CD4-positive, alpha-beta T cell treated with Interleukin-17A for 4 hours (primary cell): Measurements from ENCODE around the gene AGPAT3.

Experiments
- DNase-seq: peaks from one replicate; pipeline ENCODE4 v3.0.0-alpha.2; 2020; ENCODE audit warnings: mixed read lengths

AGPAT3 gene

DNA sequence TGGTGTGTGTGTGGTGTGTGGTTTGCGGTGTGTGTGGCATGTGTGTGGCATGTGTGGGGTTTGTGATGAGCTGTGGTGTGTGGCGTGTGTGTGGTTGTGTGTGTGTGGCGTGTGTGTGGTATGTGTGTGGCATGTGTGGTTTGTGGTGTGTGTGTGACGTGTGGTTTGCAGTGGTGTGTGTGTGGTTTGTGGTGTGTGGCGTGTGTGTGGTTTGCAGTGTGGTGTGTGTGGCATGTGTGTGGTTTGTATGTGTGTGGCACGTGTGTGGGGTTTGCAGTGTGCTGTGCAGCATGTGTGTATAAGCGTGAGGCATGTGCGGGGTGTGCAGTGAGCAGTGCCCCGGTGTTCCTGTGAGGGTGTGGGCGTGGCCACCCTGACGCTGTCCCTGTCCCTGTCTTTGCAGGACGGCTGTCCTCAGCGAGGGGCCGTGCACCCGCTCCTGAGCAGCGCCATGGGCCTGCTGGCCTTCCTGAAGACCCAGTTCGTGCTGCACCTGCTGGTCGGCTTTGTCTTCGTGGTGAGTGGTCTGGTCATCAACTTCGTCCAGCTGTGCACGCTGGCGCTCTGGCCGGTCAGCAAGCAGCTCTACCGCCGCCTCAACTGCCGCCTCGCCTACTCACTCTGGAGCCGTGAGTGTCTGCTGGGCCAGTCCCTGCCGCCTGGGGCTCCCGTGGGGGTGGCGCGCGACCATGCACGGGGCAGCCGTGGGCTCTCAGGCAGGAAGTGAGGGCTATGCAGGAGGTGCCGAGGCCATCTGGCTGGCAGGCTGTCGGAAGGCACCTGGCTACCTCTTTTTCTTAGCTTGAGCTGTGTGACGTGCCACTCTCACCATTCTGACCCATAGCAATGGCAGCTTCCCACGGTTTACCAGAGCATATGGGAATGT, 94.5 kb downstream of the AGPAT3 start:
- DNase-seq = no peak

DNA sequence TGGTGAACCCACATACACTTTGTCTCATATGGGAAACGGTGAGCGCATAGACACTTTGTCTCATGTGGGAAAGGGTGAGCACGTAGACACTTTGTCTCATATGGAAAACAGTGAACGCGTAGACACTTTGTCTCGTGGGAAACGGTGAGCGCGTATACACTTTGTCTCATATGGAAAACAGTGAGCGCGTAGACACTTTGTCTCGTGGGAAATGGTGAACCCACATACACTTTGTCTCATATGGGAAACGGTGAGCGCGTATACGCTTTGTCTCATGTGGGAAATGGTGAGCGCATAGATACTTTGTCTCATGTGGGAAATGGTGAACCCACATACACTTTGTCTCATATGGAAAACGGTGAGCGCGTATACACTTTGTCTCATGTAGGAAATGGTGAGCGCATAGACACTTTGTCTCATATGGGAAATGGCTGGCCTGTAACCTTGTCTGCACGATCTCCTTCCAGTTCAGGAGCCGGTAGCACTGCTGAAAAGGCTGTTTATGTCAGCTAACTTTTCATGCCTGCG, 96.4 kb downstream of the AGPAT3 start:
- DNase-seq = no peak

DNA sequence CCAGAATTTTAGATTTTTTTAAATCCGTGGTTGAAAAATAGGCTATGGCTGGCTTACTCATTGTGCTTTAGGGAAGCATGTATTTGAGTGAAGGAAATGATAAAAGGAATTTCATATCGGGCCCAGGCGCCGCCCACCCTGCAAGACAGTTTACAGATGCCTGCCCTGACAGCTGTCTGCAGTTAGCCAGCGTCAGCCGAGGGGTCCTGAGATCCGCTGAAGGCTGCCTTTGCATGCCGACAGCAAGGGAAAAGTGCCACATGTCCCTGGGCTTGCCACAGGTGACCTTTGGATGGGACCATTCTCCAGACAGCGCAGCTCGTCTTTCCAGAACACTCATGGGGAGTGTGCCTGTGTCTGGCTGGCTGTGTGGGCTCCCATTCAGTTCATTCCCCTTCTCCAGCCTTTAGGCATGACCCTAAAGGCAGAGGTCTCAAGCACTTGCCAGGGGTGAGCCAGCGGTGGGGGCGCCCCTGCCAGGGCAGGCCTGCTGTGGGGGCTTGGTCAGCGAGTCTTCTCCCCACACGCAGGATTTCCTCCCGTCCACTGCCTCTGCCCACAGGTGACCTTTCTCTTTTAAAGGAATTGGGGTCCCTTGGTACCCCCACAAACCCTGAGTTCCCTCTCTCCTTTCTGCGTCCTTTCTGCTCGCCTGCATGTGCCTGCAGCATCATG, 101.0 kb downstream of the AGPAT3 start:
- no peak for DNase-seq

DNA sequence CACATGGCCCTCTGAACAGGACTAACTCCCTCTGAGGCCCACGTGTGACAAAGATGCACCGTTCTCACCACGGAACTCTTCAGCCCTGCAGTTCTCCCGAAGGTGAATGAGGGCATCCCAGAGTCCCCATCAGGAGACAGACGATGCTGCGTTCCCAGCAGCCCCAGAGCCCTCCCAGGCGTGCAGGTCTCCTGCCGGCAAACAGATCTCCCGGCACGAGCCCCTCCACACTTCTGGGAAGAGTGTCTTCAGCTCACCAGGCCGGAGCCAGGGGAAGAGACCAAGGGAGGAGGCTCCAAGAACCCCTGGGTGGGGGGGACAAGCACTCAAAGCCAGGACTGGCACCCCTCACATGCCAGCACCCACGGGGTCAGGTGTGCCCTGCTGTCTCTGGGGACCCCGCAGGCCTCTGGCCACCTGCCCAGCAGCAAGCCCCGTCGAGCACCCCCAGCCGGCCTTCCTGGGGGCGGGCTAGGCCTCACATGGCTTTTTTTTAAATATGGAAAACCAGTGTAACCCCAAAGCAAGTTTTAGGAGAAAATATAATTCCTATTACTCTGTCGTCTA, 102.0 kb downstream of the AGPAT3 start:
- no peak for DNase-seq

DNA sequence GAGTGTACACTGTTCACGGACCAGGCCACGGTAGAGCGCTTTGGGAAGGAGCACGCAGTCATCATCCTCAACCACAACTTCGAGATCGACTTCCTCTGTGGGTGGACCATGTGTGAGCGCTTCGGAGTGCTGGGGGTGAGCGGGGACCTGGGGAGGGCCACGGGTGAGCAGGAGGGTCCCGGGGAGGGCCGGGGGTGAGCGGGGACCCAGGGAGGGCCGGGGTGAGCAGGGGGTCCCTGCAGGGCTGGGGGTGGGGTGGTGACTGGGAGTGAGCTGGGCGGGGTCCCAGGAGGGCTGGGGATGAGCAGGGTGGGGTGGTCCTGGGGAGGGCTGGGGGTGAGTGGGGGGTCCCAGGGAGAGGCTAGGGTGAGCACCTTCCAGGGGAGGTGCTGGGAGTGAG, 103.0 kb downstream of the AGPAT3 start:
- no peak for DNase-seq

DNA sequence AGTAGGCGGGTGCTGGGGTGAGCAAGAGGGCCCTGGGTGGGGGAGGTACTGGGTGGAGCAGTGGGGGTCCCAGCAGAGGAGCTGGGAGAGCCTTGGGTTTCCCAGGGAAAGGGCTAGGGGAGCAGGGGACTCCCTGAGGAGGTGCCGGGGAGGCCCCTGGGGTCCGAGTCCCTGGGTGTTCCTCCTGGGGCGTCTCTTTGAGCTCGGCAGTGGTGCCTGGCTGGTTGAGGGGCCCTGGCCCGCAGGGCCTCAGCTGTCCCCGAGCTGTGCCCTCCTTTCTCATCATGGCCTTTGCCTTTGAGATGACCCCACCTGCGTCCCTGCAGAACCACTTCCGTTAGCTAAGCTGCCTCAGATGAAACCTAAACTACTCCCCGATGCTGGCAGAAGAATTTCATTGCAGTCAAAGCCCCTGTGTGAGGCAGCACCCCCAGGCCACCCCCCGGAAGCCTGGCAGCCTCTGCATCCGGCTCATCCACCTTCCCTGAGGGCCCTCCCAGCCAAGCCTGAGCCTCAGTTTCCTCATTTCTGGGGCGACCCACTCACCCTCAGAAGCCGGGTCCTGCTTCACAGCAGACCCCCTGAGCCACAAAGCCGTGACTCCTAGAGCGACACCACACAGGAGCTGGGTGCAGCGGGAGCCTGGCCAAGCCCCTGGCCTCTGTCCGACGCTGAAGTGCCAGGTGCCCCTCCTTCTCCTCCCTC, 103.5 kb downstream of the AGPAT3 start:
- no peak for DNase-seq

DNA sequence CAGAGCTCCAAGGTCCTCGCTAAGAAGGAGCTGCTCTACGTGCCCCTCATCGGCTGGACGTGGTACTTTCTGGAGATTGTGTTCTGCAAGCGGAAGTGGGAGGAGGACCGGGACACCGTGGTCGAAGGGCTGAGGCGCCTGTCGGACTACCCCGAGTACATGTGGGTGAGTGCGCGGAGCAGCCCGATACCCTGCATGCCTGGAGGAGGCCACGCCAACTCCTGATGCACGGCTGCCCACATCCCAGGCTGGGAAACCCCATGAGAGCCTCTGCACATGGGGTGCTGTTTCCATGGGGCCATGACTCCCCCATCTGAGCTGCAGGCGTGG, 104.1 kb downstream of the AGPAT3 start:
- DNase-seq = no peak

DNA sequence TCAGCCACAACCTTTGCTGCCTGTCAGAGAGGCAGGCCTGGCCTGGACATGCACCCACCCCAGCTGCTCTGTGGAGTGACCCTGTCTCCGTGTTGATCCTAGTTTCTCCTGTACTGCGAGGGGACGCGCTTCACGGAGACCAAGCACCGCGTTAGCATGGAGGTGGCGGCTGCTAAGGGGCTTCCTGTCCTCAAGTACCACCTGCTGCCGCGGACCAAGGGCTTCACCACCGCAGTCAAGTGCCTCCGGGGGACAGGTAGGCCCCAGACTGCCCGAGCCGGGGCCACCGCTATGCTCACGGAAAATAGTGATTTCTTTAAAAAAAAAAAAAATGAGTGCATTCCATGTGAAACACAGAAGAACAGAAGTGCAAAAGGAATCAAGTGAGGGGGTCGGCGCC, 105.5 kb downstream of the AGPAT3 start:
- DNase-seq = no peak

DNA sequence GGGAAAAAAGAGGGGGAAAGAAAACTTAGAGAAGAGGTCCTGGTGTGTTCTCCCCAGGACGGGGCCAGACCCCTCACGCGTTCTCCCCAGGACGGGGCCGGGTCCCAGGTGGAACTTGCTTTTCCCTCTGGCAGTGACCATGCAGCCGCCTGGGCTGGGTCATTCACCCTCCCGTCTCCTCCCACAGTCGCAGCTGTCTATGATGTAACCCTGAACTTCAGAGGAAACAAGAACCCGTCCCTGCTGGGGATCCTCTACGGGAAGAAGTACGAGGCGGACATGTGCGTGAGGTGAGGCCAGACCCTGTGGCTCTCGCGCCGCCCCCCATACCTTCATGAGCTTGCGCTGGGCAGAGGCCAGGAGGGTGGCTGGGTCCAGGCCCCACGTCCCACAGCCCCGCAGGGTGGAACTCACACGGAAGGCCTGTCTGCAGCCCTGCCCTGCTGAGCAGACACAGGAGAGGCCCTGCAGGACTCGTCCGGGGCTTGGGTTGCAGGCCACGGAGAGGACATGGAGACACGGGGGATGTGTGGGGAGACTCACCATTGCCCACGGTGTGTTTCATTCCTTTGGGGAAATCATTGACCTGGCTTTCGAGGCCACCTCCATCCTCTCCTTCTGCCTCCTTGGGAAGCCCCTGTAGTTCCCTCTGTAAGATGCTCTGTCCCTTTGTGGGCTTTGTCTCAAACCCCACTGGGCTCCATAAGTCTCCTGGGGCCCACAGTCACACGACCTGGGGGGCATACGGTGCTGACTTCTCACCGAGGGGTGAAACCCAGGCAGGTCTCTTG, 106.4 kb downstream of the AGPAT3 start:
- no peak for DNase-seq

DNA sequence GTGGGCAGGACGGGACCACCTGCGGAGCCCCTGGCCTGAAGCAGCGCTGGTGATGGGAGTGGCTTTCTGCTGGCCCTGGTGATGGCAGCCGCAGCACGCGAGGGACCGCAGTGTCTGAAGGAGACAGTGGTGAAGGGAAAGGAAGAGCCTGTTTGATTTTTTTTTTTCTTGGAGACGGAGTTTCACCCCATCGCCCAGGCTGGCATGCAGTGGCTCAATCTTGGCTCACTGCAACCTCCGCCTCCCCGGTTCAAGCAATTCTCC, 106.9 kb downstream of the AGPAT3 start:
- no peak for DNase-seq

DNA sequence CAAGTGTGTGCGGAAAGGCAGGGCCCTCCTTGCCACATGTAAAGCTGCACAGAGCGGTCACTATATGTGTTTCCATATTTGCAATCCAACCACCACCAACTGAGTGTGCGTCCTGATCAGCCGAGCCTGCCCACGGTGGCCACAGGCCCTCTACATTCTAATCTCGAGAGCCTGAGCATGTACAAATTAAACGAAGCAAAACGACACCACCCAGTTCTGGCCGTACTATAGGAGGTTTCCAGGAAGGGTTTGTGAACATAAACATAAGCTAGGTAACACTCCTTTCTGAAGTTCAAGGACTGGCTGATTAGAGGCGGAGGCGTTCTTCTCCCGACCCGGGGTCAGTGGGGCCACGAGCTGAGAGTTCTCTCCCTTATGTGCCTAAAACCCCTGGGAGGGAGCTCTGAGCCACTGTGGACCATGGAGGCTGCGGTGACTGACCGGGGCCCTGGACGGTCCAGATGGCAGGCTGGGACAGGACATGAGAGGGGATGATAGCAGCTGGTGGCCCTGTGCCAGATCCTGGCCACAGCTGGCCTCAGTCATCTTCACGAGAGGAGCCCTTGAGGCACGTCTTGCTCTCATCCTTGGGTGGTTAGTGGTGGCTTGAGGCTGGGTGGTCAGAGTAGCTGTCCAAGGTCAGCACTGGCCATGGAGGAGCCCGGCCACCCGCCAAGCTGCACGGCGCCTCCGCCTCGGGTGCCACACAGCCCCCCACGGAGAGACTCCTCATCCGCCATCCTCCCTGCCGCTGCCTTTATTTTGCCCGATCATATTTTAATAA, 108.0 kb downstream of the AGPAT3 start:
- no peak for DNase-seq

DNA sequence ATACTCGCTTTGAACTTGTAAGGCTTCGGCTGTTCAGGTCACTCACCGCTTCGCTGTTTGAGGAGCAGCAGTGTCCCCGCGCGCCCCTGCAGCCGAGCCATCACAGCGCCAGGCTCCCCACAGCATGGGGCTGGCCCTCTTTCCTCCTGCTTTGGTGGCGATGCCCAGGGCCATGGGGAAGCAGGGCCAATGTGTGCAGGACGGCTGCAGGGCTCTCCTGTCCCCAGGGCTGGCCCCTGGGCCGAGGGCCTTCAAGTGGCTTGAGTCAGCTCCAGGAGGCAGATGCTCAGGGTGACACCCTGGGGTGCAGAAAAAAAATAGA, 108.6 kb downstream of the AGPAT3 start:
- no peak for DNase-seq

DNA sequence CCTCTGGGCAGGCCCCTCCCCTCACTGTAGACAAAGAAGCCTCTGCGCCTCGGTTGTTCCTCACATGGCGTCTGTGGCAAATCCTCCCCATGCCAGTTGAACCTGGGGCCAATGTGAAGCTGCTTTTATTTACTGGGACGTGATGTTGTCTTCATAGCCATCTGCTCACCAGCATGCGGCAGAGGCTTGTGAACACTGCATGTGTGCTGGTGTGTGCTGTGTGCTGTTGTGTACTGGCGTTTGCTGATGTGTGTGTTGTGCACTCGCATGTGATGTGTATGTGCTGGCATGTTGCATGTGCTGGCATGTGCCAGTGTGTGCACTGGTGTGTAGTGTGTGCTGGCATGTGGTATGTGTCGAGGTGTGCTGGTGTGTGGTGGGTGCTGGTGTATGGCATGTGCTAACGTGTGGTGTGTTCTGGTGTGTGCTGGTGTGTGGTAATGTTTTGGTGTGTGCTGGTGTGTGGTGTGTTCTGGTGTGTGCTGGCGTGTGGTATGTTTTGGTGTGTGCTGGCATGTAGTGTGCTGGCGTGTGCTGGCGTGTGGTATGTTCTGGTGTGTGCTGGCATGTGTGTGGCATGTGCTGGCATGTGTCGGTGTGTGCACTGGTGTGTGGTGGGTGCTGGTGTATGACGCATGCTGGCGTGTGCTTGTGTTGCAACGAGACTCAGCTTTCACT, 109.9 kb downstream of the AGPAT3 start:
- DNase-seq = no peak

DNA sequence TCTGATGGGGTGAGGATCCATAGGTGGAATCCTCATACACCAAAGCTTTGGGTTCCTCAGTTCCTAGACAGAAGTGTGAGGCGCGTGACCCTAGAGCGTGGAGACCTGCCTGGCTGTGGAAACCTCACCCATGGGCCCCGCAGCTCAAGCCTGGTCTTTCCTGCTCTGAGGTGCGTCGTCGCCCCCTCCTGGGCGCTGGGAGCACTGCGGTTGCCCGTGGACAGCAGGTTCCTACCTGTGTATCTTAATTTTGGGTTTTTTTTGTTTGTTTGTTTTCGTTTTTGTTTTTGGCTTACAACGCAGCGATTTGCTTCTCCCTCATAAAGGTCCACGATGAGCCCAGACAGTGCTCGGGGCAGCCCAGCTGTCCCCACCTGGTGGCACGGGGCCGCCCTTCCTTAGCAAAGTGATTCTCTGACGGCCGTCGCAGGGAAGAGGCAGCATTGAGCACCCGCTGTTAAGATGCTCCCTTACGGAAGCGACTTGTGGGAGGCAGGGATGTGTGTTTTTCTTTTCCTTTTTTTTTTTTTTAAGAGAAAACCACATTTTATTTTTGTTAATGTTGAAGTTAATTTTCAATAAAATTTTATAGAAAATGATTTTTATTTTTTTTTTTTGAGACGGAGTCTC, 110.6 kb downstream of the AGPAT3 start:
- peak; percentile 87 for DNase-seq

DNA sequence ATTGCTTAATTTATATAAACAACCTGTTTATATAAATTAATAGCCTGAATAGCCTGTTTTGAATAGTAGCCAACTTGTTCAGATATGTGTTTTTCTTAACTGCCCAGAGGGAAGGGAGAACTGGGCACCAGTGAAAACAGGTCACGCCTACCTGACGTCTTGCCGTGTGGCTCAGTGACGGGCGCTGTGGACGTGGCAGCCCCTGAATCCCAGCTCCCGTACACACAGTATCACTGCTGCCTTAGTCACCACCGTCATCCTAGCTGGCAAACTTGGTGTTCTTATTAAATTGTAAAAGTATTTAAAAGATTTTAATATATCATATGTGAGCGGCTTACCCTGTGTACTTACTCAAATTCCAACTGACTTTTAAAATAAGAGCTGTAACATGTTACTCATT, 111.6 kb downstream of the AGPAT3 start:
- DNase-seq = no peak

DNA sequence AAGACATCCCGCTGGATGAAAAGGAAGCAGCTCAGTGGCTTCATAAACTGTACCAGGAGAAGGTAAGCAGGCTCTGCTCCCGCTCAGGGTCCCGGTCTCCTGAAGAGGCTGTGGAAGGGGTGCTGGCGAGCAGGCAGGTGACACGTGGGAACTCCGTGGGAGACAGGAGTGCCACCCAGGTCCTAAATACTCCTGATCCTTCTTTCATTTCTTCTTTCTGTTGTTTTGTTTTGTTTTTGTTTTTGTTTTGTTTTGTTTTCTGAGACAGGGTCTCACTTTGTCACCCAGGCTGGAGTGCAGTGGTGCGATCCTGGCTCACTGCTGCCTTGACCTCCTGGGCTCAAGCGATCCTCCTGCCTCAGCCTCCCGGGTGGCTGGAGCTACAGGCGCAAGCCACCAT, 113.0 kb downstream of the AGPAT3 start:
- no peak for DNase-seq

DNA sequence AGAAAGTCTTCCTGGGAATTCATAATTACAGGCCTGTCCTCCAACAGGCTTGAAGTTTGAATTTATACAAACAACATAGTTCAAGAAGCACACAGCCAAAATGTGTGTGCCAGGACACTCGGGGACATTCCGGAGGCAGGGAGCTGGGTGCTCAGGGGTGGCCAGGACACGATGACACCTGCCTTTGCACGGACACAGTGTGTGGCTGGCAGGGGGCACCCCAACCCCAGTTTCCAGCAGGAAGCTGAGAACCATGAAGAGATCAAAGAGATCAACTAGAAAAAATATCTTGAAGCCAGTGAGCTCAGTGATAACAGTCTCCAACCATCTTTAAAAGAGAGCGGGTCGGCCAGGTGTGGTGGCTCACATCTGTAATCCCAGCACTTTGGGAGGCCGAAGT, 114.6 kb downstream of the AGPAT3 start:
- peak; percentile 25 for DNase-seq

DNA sequence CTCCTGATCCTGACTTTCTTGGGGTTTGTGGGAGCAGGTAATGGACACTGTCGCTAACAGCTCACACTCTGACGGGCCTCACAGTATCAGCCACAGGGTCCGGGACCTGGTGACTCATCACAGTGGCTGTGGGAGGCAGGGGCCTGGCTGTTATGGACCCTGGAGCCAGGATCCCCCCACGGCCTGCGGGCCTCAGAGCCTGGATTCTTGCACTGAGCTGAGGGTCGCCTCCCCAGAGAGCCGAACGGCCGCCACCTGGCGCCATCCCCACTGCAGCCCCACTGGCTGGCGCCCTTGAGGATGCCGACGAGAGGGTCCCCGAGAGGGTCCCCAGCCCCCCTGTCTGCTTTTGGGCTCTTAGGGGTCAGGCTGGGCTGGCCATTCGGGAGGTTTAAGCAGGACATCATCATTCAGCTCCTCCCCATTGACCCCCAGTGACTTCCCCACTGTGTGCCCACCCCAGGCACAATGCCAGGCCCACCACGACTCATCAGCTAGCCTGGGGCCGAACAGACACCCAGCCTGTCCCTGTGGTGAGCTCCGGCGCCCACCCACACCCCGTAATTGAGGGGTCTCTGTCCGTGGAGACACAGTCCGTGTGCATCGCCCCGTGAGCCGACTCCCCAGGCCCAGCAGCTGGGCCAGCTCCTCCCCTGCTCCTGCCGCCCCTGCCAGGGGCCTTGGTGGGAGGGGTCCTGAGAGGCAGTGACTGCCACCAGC, 116.3 kb downstream of the AGPAT3 start:
- DNase-seq = no peak

DNA sequence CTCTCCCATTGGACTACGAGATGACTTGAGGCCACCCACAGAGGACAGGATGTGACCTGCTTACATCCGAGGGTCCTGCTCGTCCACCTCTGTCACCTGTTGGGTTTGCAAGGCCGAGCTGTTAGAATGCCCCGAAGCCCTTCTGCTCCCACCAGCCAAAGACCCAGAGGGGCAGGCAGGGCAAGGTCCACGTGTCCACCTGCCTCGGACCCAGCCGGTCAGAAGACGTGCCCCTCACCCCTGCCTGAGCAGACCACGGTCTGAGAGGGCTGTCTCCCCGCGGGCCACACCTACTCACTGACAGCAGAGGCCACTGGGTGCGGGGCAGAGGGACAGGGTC, 116.8 kb downstream of the AGPAT3 start:
- DNase-seq = no peak

DNA sequence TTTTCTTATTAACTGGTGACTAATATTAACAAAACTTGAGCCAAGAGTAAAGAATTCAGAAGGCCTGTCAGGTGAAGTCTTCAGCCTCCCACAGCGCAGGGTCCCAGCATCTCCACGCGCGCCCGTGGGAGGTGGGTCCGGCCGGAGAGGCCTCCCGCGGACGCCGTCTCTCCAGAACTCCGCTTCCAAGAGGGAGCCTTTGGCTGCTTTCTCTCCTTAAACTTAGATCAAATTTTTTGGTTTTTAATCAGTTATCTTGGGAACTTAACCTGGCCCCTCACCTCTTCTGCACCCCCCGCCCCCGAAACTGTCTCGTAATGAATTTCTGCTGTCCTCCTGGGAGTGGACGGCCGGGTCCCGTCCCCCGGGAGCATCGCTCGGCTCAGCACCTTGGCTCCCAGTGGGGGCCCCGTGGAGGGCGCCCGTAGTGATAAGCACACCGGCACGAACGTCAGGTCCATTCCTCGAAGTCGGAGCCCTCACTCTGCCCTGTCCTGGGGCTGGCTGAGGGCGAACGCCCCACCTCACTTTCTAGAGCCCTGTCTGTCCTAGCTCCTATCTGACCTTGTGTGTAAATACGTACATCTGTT, 117.6 kb downstream of the AGPAT3 start:
- DNase-seq = no peak
